Stomach (tissue), 9 donors: ENCODE measurements around the gene EXOC4. TPM values are rescaled to one million over a fixed set of nuclear protein-coding genes. Genes with fewer than 3 reads are reported as not detected.

Experiments used
- DNase-seq, 2 donors: peaks; one replicate each; pipeline versions ENCODE4 v3.0.0 to v3.0.0-alpha.2; 2013 to 2019
- H3K27ac ChIP-seq, 5 donors: fragments of 200-600 bp in 4 of 5; sonication (generic) in 4 of 5; one replicate each; pipeline ENCODE4 v1.5.1; 2013 to 2019; ENCODE audit warnings: mild to moderate bottlenecking in 1 of 5, moderate library complexity in 1 of 5
- H3K27me3 ChIP-seq, 3 donors: fragments of 200-600 bp; sonication (generic); one replicate each; pipeline ENCODE4 v1.5.1; 2017 to 2019; ENCODE audit warnings: mixed run types in 1 of 3
- H3K36me3 ChIP-seq, 4 donors: fragments of 200-600 bp; sonication (generic); 1 replicate in 3 of 4; 2 replicates in 1 of 4; pipeline ENCODE4 v1.5.1; 2016 to 2019
- H3K4me1 ChIP-seq, 4 donors: fragments of 200-600 bp; sonication (generic); one replicate each; pipeline ENCODE4 v1.5.1; 2016 to 2019
- H3K4me3 ChIP-seq, 4 donors: fragments of 200-600 bp; sonication (generic) in 3 of 4; one replicate each; pipeline ENCODE4 v1.5.1; 2016 to 2019; ENCODE audit warnings: mild to moderate bottlenecking in 1 of 4
- H3K9me3 ChIP-seq, 4 donors: fragments of 200-600 bp; sonication (generic); one replicate each; pipeline ENCODE4 v1.5.1; 2016 to 2019
- EP300 ChIP-seq: sonication (generic); formaldehyde crosslinking; IDR thresholded peaks from one replicate; pipeline ENCODE4 v1.6.1; 2017; ENCODE audit warnings: antibody characterized with exemption
- POLR2A ChIP-seq, 4 donors: fragments of 450-650 bp; IDR thresholded peaks; one replicate each; pipeline ENCODE4 v1.6.1; 2016; ENCODE audit warnings: antibody characterized with exemption in 4 of 4, control low read depth in 2 of 4, mild to moderate bottlenecking in 1 of 4, moderate library complexity in 1 of 4
- POLR2AphosphoS5 ChIP-seq, 3 donors: sonication (generic); formaldehyde crosslinking; IDR thresholded peaks; one replicate each; pipeline ENCODE4 v1.6.1; 2016; ENCODE audit warnings: antibody characterized with exemption in 3 of 3
- WGBS, 5 donors: extraction: QIAGEN DNeasy Blood & Tissue Kit in 3 of 5; methylation state at CpG; one replicate each; pipeline versions ENCODE4 v1.1.5 to v1.1.7; 2013 to 2018; 5-methylcytosine and 5-hydroxymethylcytosine counted together
- intact Hi-C: fragments of 100-400 bp; cut with DNase I; formaldehyde crosslinking; loops from one replicate; pipeline ENCODE4 v1.15.1; 2023; ENCODE audit warnings: low total_unique reads
- polyA plus RNA-seq, 3 donors: library from polyadenylated mRNA; stranded (reverse); fragments of 200-250 nt; gene quantifications; one replicate each; pipeline ENCODE4 v1.2.3, GENCODE V29; 2013
- total RNA-seq, 5 donors: library from RNA; depleted of rRNA; stranded (reverse); fragments of >200 nt; gene quantifications; one replicate each; pipeline versions ENCODE4 v1.1.0 to v1.2.3, GENCODE V29; 2014 to 2016
- TF ChIP-seq, protein P1 (sequence below), 7 experiments: fragments of 450-650 bp in 4 of 7; fragments of 200-600 bp in 3 of 7; sonication (generic) in 3 of 7; IDR thresholded peaks; one replicate each; pipeline ENCODE4 v1.5.1; 2016 to 2019; ENCODE audit warnings: antibody characterized with exemption in 7 of 7, control low read depth in 2 of 7, mild to moderate bottlenecking in 1 of 7
- donor health status: healthy with polysubstance abuse.
- donor health status: Bipolar disorder and iron deficiency.
- donor health status: healthy.

Gene EXOC4
- total and polyA plus RNA-seq, 8 donors: 14.1 to 339 (median 61.1) TPM

GRCh38 chr7:133858311-133858710 is 605.4 kb downstream of the EXOC4 start:
- Histone ChIP-seq H3K4me1 (peaks cover 0 to 9% (median 4%) of the 10 kb centered on the region in 4 donors), H3K36me3 (no peaks in the 10 kb centered on the region), H3K27ac (no peak overlapping the region), H3K9me3 (no peaks in the 10 kb centered on the region), H3K4me3 (no peak overlapping the region), H3K27me3 (no peaks in the 10 kb centered on the region)
- DNase-seq: no peak
- 95 to 99% (median 98%) methylated on average over 6 of the region's 6 CpGs for WGBS, 5 donors
- intact Hi-C loops: no loop called here
- no peak for TF ChIP-seq POLR2AphosphoS5 (IDR thresholded peaks at IDR 0.05)

DNA sequence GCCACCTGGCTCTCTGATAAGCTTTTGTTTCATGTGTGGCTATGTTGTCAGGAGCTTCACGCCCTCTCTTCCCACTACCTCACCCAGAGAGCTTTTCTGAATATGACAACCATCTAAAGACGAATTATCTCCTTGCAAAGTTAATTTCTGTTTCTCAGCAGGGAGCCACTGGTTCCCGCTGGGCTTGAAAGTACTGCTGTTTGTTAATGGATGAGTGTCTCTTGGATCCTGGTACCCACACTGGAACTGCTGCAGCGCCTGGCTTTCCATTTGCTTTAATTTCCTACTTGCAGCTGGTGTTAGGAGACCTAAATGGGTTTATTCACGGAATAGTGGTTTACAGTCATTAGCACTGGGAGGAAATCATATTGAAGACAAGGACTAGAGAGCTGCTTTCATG is 606.4 kb downstream of the EXOC4 start:
- H3K4me3 ChIP-seq: no peak overlapping the region
- intact Hi-C loops: no loop called here
- no peaks in the 10 kb centered on the region for H3K36me3 ChIP-seq
- 94 to 98% (median 96%) methylated on average over 5 of the region's 5 CpGs for WGBS, 5 donors
- TF ChIP-seq EP300 (no peak), POLR2A (IDR thresholded peaks at IDR 0.05) (no peak), POLR2AphosphoS5 (IDR thresholded peaks at IDR 0.05) (no peak)
- TF ChIP-seq, protein P1, sequence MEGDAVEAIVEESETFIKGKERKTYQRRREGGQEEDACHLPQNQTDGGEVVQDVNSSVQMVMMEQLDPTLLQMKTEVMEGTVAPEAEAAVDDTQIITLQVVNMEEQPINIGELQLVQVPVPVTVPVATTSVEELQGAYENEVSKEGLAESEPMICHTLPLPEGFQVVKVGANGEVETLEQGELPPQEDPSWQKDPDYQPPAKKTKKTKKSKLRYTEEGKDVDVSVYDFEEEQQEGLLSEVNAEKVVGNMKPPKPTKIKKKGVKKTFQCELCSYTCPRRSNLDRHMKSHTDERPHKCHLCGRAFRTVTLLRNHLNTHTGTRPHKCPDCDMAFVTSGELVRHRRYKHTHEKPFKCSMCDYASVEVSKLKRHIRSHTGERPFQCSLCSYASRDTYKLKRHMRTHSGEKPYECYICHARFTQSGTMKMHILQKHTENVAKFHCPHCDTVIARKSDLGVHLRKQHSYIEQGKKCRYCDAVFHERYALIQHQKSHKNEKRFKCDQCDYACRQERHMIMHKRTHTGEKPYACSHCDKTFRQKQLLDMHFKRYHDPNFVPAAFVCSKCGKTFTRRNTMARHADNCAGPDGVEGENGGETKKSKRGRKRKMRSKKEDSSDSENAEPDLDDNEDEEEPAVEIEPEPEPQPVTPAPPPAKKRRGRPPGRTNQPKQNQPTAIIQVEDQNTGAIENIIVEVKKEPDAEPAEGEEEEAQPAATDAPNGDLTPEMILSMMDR (IDR thresholded peaks at IDR 0.05): no peak
- no peaks in the 10 kb centered on the region for H3K27me3 ChIP-seq
- H3K4me1 ChIP-seq: peaks cover 0 to 8% (median 3%) of the 10 kb centered on the region in 4 donors
- DNase-seq: no peak
- H3K9me3 ChIP-seq: no peaks in the 10 kb centered on the region
- H3K27ac ChIP-seq: no peak overlapping the region

GRCh38 chr7:133859871-133860450 is 607.1 kb downstream of the EXOC4 start:
- WGBS, 5 donors: 74 to 84% (median 77%) methylated on average over 6 of the region's 6 CpGs
- no peak overlapping the region for H3K27ac ChIP-seq

DNA sequence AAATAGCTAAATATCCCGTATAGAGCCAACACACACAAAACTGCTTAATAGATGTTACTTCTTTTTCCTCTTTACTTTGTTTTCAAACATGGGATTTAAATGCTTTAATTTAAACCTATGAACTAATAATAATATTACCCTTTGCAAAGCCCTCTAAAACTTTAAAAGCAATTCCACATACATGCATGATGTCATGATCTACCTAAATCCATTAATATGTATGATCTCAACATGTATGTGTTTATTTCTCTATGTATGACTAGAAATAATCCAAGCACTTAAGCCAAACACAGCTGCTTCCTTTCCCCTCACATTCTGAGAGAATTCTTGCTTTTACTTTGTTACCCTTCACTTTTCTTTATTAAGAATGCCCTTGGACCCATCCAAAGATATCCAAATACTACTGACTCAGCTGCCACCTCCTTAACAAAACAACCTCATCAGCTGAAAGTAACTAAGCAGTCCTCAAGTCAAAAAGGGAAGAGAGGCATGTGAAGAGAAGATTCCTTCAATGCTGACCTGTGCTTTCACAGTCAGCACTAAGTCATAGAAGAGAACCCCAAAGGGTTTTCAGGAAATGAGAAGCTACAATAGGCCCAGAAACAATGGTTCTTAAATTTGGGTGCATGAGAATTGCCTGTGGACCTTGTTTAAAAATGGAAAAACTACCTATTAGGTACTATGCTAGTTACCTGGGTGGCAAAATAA is 607.9 kb downstream of the EXOC4 start:
- DNase-seq: peak in 1 of 2 donors; percentile 25
- TF ChIP-seq EP300 (no peak), POLR2AphosphoS5 (IDR thresholded peaks at IDR 0.05) (no peak), POLR2A (IDR thresholded peaks at IDR 0.05) (no peak)
- TF ChIP-seq, protein P1 (IDR thresholded peaks at IDR 0.05): no peak
- intact Hi-C loops: no loop called here
- Histone ChIP-seq H3K27me3 (no peaks in the 10 kb centered on the region), H3K27ac (no peak overlapping the region), H3K4me3 (no peak overlapping the region), H3K4me1 (peaks cover 0 to 8% (median 3%) of the 10 kb centered on the region in 4 donors), H3K9me3 (no peaks in the 10 kb centered on the region), H3K36me3 (no peaks in the 10 kb centered on the region)
- WGBS, 5 donors: 67 to 81% (median 75%) methylated on average over 1 of the region's 1 CpG

More at GRCh38 chr7:133859871-133860450, 607.1 kb downstream of the EXOC4 start:
- Histone ChIP-seq H3K9me3 (no peaks in the 10 kb centered on the region), H3K4me1 (peaks cover 0 to 8% (median 3%) of the 10 kb centered on the region in 4 donors), H3K36me3 (no peaks in the 10 kb centered on the region), H3K4me3 (no peak overlapping the region), H3K27me3 (no peaks in the 10 kb centered on the region)
- peak in 1 of 2 donors; percentile 30 for DNase-seq
- intact Hi-C loops: no loop called here
- TF ChIP-seq POLR2AphosphoS5 (IDR thresholded peaks at IDR 0.05) (no peak), POLR2A (IDR thresholded peaks at IDR 0.05) (no peak), EP300 (no peak)
- TF ChIP-seq, protein P1 (IDR thresholded peaks at IDR 0.05): no peak

- TF ChIP-seq, protein P1 (IDR thresholded peaks at IDR 0.05): no peak
- TF ChIP-seq POLR2A (IDR thresholded peaks at IDR 0.05) (no peak), POLR2AphosphoS5 (IDR thresholded peaks at IDR 0.05) (no peak), EP300 (no peak)
- Histone ChIP-seq H3K4me3 (no peak overlapping the region), H3K9me3 (no peaks in the 10 kb centered on the region), H3K27me3 (no peaks in the 10 kb centered on the region), H3K4me1 (peaks cover 0 to 8% (median 3%) of the 10 kb centered on the region in 4 donors), H3K36me3 (no peaks in the 10 kb centered on the region), H3K27ac (no peak overlapping the region)
- DNase-seq: no peak
- WGBS, 5 donors: 83 to 91% (median 87%) methylated on average over 4 of the region's 4 CpGs
- intact Hi-C loops: no loop called here
Observed at GRCh38 chr7:133861876-133862275, 609.0 kb downstream of the EXOC4 start.
